Measurements from ENCODE around the gene ELP5. TPM values are rescaled to one million over a fixed set of nuclear protein-coding genes. Genes with fewer than 3 reads are reported as not detected.

The ELP5 gene
- total and polyA plus RNA-seq, 2 experiments from 2014 or later = 30.6 to 49.6 TPM

DNA sequence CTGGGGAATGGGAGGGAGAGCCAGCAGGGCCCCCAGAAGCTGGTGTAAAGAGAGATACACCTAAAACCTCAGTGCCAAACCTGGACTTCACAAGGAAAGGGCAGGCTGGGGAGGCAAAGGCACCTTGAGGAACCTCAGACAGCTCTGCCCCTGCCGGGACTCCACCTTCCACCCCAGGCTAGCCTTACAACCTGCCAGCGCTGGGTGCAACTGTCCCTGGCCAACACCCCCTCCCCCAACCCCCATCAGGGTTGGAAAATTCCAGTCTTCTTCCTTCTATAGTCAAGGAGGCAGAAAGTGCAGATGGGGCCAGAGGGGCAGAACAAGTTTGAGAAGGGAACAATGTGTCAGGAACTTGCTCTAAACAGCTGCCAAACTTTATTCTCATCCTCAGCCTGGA lies 40.2 kb downstream of the ELP5 start:
- WGBS (ENCODE audit: low lambda C conversion rate, missing lambda C conversion rate) = 77% methylated on average over 2 of the region's 2 CpGs
- Histone ChIP-seq H3K4me3 (no peak overlapping the region), H3K9me3 (ENCODE audit: low read depth) (no peaks in the 10 kb centered on the region), H3K9me2 (replicated peaks; ENCODE audit: insufficient read depth) (no peaks in the 10 kb centered on the region), H3K27me3 (no peaks in the 10 kb centered on the region), H3K79me2 (no peaks in the 10 kb centered on the region), H3K36me3 (replicated peaks; ENCODE audit: insufficient read depth, low read depth) (no peaks in the 10 kb centered on the region), H4K20me1 (ENCODE audit: insufficient read depth, poor library complexity, severe bottlenecking) (no peaks in the 10 kb centered on the region), H3K27ac (no peak overlapping the region), H2AFZ (no peak overlapping the region), H3K4me1 (ENCODE audit: insufficient read depth) (peaks cover 28% of the 10 kb centered on the region), H3K4me2 (no peak overlapping the region)
- no peak for DNase-seq (ENCODE audit: low spot score)
- TF ChIP-seq EZH2 (IDR thresholded peaks at IDR 0.05; ENCODE audit: borderline replicate concordance) = no peak
- no peak for TF ChIP-seq EZH2phosphoT487 (IDR thresholded peaks at IDR 0.05; ENCODE audit: low read depth, severe bottlenecking, unreplicated experiment)
- TF ChIP-seq, protein P1, sequence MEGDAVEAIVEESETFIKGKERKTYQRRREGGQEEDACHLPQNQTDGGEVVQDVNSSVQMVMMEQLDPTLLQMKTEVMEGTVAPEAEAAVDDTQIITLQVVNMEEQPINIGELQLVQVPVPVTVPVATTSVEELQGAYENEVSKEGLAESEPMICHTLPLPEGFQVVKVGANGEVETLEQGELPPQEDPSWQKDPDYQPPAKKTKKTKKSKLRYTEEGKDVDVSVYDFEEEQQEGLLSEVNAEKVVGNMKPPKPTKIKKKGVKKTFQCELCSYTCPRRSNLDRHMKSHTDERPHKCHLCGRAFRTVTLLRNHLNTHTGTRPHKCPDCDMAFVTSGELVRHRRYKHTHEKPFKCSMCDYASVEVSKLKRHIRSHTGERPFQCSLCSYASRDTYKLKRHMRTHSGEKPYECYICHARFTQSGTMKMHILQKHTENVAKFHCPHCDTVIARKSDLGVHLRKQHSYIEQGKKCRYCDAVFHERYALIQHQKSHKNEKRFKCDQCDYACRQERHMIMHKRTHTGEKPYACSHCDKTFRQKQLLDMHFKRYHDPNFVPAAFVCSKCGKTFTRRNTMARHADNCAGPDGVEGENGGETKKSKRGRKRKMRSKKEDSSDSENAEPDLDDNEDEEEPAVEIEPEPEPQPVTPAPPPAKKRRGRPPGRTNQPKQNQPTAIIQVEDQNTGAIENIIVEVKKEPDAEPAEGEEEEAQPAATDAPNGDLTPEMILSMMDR (IDR thresholded peaks at IDR 0.05; ENCODE audit: poor library complexity) = no peak

DNA sequence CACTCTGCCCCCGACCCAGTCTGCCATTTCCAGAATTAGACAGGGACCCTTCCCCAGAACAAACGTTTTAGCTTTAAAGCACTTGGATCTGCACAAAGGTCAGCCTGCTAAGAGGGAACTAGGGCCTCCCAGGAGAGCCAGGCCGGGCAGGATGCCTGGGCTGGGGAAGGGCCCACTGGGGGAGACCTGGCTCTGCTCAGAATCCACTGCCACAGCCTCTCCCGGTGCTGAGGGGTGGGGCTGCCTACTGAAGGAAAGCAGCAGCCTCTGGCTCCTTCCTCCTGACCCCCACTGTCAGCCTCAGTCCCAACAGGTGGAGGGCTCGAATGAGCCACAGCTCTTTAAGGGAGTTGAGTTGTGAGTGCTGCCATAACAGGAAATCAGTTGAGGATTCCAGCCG lies 40.7 kb downstream of the ELP5 start:
- Histone ChIP-seq H3K9me3 (ENCODE audit: low read depth) (no peaks in the 10 kb centered on the region), H3K27ac (no peak overlapping the region), H3K36me3 (replicated peaks; ENCODE audit: insufficient read depth, low read depth) (no peaks in the 10 kb centered on the region), H2AFZ (no peak overlapping the region), H3K4me2 (peak overlapping the region; percentile 35), H3K9me2 (replicated peaks; ENCODE audit: insufficient read depth) (no peaks in the 10 kb centered on the region), H3K4me1 (ENCODE audit: insufficient read depth) (peaks cover 28% of the 10 kb centered on the region), H3K4me3 (no peak overlapping the region), H3K27me3 (no peaks in the 10 kb centered on the region), H4K20me1 (ENCODE audit: insufficient read depth, poor library complexity, severe bottlenecking) (no peaks in the 10 kb centered on the region), H3K79me2 (no peaks in the 10 kb centered on the region)
- TF ChIP-seq EZH2phosphoT487 (IDR thresholded peaks at IDR 0.05; ENCODE audit: low read depth, severe bottlenecking, unreplicated experiment) (no peak), EZH2 (IDR thresholded peaks at IDR 0.05; ENCODE audit: borderline replicate concordance) (no peak)
- TF ChIP-seq, protein P1 (IDR thresholded peaks at IDR 0.05; ENCODE audit: poor library complexity) = no peak
- WGBS (ENCODE audit: low lambda C conversion rate, missing lambda C conversion rate) = 39% methylated on average over 6 of the region's 6 CpGs
- DNase-seq (ENCODE audit: low spot score) = peak; percentile 47

DNA sequence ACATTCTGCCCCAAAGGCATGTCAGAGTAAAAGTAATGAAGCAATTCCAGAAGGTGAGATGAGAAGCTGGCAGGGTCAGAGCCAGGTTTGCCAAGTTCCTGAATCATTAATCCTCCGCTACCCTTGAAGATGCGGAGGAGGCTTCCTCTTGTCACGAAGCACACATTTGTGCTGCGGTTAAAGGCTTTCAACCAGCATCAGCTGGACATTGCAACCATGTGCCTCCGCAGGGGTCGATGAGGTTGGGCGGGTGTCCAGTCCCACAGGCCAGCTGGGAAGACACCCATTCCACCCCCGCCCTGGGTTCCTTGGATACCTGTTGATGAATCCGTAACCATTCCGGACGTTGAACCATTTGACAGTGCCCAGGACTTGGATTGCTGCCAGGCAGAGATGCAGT lies 41.1 kb downstream of the ELP5 start:
- no peak overlapping the region for H3K4me3 ChIP-seq
- no peaks in the 10 kb centered on the region for H3K9me2 ChIP-seq (replicated peaks; ENCODE audit: insufficient read depth)
- no peaks in the 10 kb centered on the region for H3K79me2 ChIP-seq
- no peaks in the 10 kb centered on the region for H3K36me3 ChIP-seq (replicated peaks; ENCODE audit: insufficient read depth, low read depth)
- no peak overlapping the region for H3K27ac ChIP-seq
- no peaks in the 10 kb centered on the region for H4K20me1 ChIP-seq (ENCODE audit: insufficient read depth, poor library complexity, severe bottlenecking)
- H3K27me3 ChIP-seq = no peaks in the 10 kb centered on the region
- peaks cover 28% of the 10 kb centered on the region for H3K4me1 ChIP-seq (ENCODE audit: insufficient read depth)
- DNase-seq (ENCODE audit: low spot score) = no peak
- TF ChIP-seq, protein P1 (IDR thresholded peaks at IDR 0.05; ENCODE audit: poor library complexity) = no peak
- no peak for TF ChIP-seq EZH2 (IDR thresholded peaks at IDR 0.05; ENCODE audit: borderline replicate concordance)
- TF ChIP-seq EZH2phosphoT487 (IDR thresholded peaks at IDR 0.05; ENCODE audit: low read depth, severe bottlenecking, unreplicated experiment) = no peak
- WGBS (ENCODE audit: low lambda C conversion rate, missing lambda C conversion rate) = 91% methylated on average over 11 of the region's 11 CpGs
- peak overlapping the region; percentile 89 for H3K4me2 ChIP-seq
- no peak overlapping the region for H2AFZ ChIP-seq
- H3K9me3 ChIP-seq (ENCODE audit: low read depth) = no peaks in the 10 kb centered on the region
